Adrenal gland (tissue), 12 donors: ENCODE measurements around the gene SPINT2. TPM values are rescaled to one million over a fixed set of nuclear protein-coding genes. Genes with fewer than 3 reads are reported as not detected.

ENCODE experiments used
- DNase-seq, 7 donors: peaks; one replicate each; pipeline ENCODE4 v3.0.0-alpha.2; 2019 to 2020
- H3K27ac ChIP-seq, 5 donors: fragments of 200-600 bp; sonication (generic) in 4 of 5; 1 replicate in 3 of 5; 2 replicates in 2 of 5; pipeline versions ENCODE4 v1.5.1 to v1.8.0; 2016 to 2020; ENCODE audit warnings: mild to moderate bottlenecking in 1 of 5
- H3K27me3 ChIP-seq: fragments of 200-600 bp; 2 replicates; pipeline ENCODE4 v1.8.0; 2021
- H3K36me3 ChIP-seq, 2 donors: fragments of 200-600 bp; replicated peaks in 1 of 2; 1 replicate in 1 of 2; 2 replicates in 1 of 2; pipeline versions ENCODE4 v1.5.1 to v1.8.0; 2018 to 2022
- H3K4me1 ChIP-seq, 2 donors: fragments of 200-600 bp; replicated peaks in 1 of 2; 1 replicate in 1 of 2; 2 replicates in 1 of 2; pipeline versions ENCODE4 v1.5.1 to v1.8.0; 2018 to 2021
- H3K4me3 ChIP-seq, 4 donors: fragments of 200-600 bp; sonication (generic) in 3 of 4; one replicate each; pipeline ENCODE4 v1.5.1; 2016 to 2018
- H3K9me3 ChIP-seq, 3 donors: fragments of 200-600 bp; sonication (generic) in 1 of 3; replicated peaks in 1 of 3; 1 replicate in 2 of 3; 2 replicates in 1 of 3; pipeline versions ENCODE4 v1.5.1 to v1.8.0; 2016 to 2021
- POLR2A ChIP-seq, 2 donors: fragments of 450-650 bp; IDR thresholded peaks; one replicate each; pipeline ENCODE4 v1.6.1; 2017; ENCODE audit warnings: antibody characterized with exemption in 2 of 2, mild to moderate bottlenecking in 2 of 2, moderate library complexity in 1 of 2
- WGBS, 4 donors: extraction: QIAGEN DNeasy Blood & Tissue Kit in 2 of 4; methylation state at CpG; one replicate each; pipeline versions ENCODE4 v1.1.5 to v1.1.7; 2013 to 2017; 5-methylcytosine and 5-hydroxymethylcytosine counted together
- intact Hi-C, 2 donors: fragments of 100-400 bp; cut with DNase I; formaldehyde crosslinking; loops; one replicate each; pipeline versions ENCODE4 v1.14.1 to v1.15.0; 2022 to 2023
- polyA plus RNA-seq, 3 donors: library from polyadenylated mRNA; stranded (reverse); fragments of 200-250 nt in 2 of 3; fragments of 350-450 nt in 1 of 3; fragmentation: Illumina TruSeq in 1 of 3; extraction: RNeasy Lipid Tissue Mini Kit (QIAGEN cat#74804) in 1 of 3; gene quantifications; one replicate each; pipeline ENCODE4 v1.2.3, GENCODE V29; 2013 to 2014
- total RNA-seq, 9 donors: library from RNA; depleted of rRNA in 4 of 9; stranded (reverse); fragments of >200 nt in 4 of 9; fragments of 120-200 nt in 1 of 9; fragmentation: NEBNext Ultra II Directional in 1 of 9; extraction: Animal tissue kit (Norgen Biotek cat#: 25700) in 1 of 9; gene quantifications; one replicate each; pipeline versions ENCODE4 v1.1.0 to v1.2.4, GENCODE V29; 2013 to 2023
- TF ChIP-seq, protein P1 (sequence below), 6 experiments: fragments of 450-650 bp in 4 of 6; fragments of 200-600 bp in 2 of 6; sonication (generic) in 1 of 6; IDR thresholded peaks; 1 replicate in 5 of 6; 2 replicates in 1 of 6; pipeline versions ENCODE4 v1.5.1 to v1.8.0; 2016 to 2021; ENCODE audit warnings: antibody characterized with exemption in 6 of 6, mild to moderate bottlenecking in 2 of 6, moderate library complexity in 1 of 6
- donor health status: healthy with polysubstance abuse.
- donor health status: Bipolar disorder and iron deficiency.
- donor health status: DM: yes; HTN: yes; CAD: no.
- donor health status: DM: no; HTN: no; CAD: no.
- donor health status: DM: no; HTN: no; CAD: no.
- donor health status: DM: yes; HTN: yes; CAD: no.

The SPINT2 gene
- total and polyA plus RNA-seq, 12 donors: 33.4 to 233 (median 68.8) TPM

DNA sequence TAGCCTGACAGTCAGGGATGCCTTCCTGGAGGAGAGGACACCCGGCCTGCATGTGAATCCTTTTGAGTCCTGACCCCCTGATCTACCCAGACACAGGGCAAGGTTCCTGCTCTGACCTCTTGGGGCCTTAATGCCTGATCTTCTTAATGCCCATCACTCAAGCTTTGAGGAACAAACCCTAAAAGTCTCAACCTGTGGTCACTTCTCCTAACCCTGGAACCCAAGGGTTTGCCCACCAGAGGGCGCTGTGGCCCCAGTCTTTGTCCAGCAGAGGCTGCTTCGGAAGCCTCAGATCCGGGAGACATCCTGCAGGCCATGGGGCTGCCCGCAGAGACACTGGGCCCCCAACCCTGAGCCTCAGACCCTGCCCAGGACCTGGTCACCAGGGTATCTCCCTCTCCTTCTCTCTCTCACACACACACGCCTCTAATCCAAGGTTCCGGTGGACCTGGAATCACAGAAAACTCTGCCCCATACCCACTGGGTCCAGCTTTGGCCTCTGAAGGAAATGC lies 30.6 kb upstream of the SPINT2 start:
- Histone ChIP-seq H3K27ac (no peak overlapping the region), H3K27me3 (peaks cover 11% of the 10 kb centered on the region), H3K36me3 (no peaks in the 10 kb centered on the region), H3K4me1 (peaks cover 4 to 5% of the 10 kb centered on the region in 2 donors), H3K9me3 (no peaks in the 10 kb centered on the region), H3K4me3 (no peak overlapping the region)
- TF ChIP-seq, protein P1, sequence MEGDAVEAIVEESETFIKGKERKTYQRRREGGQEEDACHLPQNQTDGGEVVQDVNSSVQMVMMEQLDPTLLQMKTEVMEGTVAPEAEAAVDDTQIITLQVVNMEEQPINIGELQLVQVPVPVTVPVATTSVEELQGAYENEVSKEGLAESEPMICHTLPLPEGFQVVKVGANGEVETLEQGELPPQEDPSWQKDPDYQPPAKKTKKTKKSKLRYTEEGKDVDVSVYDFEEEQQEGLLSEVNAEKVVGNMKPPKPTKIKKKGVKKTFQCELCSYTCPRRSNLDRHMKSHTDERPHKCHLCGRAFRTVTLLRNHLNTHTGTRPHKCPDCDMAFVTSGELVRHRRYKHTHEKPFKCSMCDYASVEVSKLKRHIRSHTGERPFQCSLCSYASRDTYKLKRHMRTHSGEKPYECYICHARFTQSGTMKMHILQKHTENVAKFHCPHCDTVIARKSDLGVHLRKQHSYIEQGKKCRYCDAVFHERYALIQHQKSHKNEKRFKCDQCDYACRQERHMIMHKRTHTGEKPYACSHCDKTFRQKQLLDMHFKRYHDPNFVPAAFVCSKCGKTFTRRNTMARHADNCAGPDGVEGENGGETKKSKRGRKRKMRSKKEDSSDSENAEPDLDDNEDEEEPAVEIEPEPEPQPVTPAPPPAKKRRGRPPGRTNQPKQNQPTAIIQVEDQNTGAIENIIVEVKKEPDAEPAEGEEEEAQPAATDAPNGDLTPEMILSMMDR (IDR thresholded peaks at IDR 0.05): peak; percentile 76 to 93 (median 80)
- no peak for TF ChIP-seq POLR2A (IDR thresholded peaks at IDR 0.05)
- 20 to 56% (median 40%) methylated on average over 2 to 7 of the region's 7 CpGs for WGBS, 4 donors
- peak; percentile 62 to 90 (median 80) for DNase-seq
- intact Hi-C loops: loop anchor here in 1 of 2 donors (2.0 kb wide), 1 partner anchor 101 kb away; the partner anchor contains the start of gene CATSPERG

DNA sequence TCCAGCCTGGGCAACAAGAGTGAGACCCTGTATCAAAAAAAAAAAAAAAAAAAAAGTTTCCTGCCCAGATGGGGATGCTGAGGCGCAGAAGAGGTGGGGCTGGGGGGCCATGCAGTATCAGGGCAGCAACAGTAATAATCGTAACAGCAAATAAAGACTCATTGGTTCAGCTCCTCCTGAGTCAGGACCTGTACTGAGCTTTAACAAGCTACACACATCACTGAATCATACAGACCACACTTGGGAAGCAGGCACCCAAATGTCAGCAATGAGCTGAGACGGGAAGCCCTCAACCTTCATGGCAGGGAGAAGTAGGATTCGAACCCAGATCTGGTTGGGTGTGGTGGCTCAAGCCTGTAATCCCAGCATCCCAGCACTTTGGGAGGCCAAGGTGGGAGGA lies 29.8 kb upstream of the SPINT2 start:
- Histone ChIP-seq H3K4me3 (no peak overlapping the region), H3K36me3 (no peaks in the 10 kb centered on the region), H3K27me3 (peaks cover 6% of the 10 kb centered on the region), H3K27ac (no peak overlapping the region), H3K9me3 (no peaks in the 10 kb centered on the region), H3K4me1 (no peaks in the 10 kb centered on the region)
- TF ChIP-seq, protein P1 (IDR thresholded peaks at IDR 0.05): no peak
- TF ChIP-seq POLR2A (IDR thresholded peaks at IDR 0.05): no peak
- no peak for DNase-seq
- intact Hi-C loops: no loop called here
- WGBS, 4 donors: 82 to 91% (median 88%) methylated on average over 4 of the region's 4 CpGs

DNA sequence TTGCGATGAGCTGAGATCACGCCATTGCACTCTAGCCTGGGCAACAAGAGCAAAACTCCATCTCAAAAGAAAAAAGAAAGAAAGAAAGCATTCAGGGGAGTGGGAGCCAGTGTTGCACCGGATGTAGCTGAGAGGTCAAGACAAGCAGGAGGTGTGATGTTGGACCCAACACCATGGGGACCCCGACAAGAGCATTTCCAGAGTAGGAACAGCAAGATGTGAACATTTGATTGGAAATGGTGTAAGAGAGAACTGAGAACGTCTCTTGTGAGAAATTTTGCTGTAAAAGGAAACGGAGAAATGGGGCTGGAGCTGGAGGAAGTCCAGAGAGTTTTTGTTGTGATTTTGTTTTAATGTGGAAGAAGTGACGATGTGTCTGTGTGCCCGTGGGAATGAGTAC lies 24.6 kb upstream of the SPINT2 start:
- H3K4me1 ChIP-seq: peaks cover 0 to 10% of the 10 kb centered on the region in 2 donors
- no peaks in the 10 kb centered on the region for H3K9me3 ChIP-seq
- no peak overlapping the region for H3K4me3 ChIP-seq
- intact Hi-C loops: loop anchor here (5.0 kb wide), 2 partner anchors 82 to 338 kb away; no protein-coding TSS in a partner anchor
- H3K27me3 ChIP-seq: no peaks in the 10 kb centered on the region
- 50 to 63% (median 60%) methylated on average over 8 of the region's 8 CpGs for WGBS, 4 donors
- TF ChIP-seq, protein P1 (IDR thresholded peaks at IDR 0.05): no peak
- TF ChIP-seq POLR2A (IDR thresholded peaks at IDR 0.05): no peak
- no peaks in the 10 kb centered on the region for H3K36me3 ChIP-seq
- no peak for DNase-seq
- no peak overlapping the region for H3K27ac ChIP-seq

DNA sequence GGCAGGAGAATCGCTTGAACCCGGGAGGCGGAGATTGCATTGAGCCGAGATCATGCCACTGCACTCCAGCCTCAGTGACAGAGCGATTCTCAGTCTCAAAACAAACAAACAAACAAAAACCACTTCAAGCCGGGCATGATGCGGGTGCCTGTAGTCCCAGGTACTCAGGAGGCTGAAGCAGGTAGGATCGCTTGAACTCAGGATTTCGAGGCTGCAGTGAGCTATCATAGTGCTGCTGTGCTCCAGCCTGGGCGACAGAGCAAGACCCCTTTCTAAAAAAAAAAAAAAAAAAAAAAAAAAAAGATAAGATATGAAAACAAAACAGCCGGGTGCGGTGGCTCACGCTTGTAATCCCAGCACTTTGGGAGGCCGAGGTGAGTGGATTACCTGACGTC lies 21.1 kb upstream of the SPINT2 start:
- Histone ChIP-seq H3K27ac (peak overlapping the region in 1 of 5 donors; percentile 47), H3K36me3 (no peaks in the 10 kb centered on the region), H3K9me3 (no peaks in the 10 kb centered on the region), H3K4me1 (peaks cover 9 to 20% of the 10 kb centered on the region in 2 donors), H3K4me3 (peak overlapping the region in 1 of 4 donors; percentile 29), H3K27me3 (no peaks in the 10 kb centered on the region)
- TF ChIP-seq POLR2A (IDR thresholded peaks at IDR 0.05): no peak
- TF ChIP-seq, protein P1 (IDR thresholded peaks at IDR 0.05): no peak
- 56 to 65% (median 62%) methylated on average over 15 of the region's 15 CpGs for WGBS, 4 donors
- DNase-seq: no peak
- intact Hi-C loops: loop anchor here (5.0 kb wide), 2 partner anchors 79 to 341 kb away; no protein-coding TSS in a partner anchor
